ENCODE data around the gene SKAP1. TPM values are rescaled to one million over a fixed set of nuclear protein-coding genes. Genes with fewer than 3 reads are reported as not detected.
"Not testable (repeated sequence)": the region's sequence is repeated elsewhere in the genome, so short reads cannot be mapped to it uniquely, and the experiment has no call there.

The SKAP1 gene
- total RNA-seq, 8 experiments from 2014 or later, result 1.2 to 7.1 (median 1.5) TPM; not detected in 2

GRCh38 chr17:48294020-48294805 is 135.8 kb downstream of the SKAP1 start:
- in situ Hi-C loops (cut with MboI; ENCODE audit: low pct_unique_long_range_greater_than_20kb in 2 of 9, low sequenced_read_pairs in 9 of 9, unreplicated experiment in 9 of 9), result no loop called here
- H3K4me3 ChIP-seq, result peak overlapping the region; percentile 1 to 35 (median 13)

DNA sequence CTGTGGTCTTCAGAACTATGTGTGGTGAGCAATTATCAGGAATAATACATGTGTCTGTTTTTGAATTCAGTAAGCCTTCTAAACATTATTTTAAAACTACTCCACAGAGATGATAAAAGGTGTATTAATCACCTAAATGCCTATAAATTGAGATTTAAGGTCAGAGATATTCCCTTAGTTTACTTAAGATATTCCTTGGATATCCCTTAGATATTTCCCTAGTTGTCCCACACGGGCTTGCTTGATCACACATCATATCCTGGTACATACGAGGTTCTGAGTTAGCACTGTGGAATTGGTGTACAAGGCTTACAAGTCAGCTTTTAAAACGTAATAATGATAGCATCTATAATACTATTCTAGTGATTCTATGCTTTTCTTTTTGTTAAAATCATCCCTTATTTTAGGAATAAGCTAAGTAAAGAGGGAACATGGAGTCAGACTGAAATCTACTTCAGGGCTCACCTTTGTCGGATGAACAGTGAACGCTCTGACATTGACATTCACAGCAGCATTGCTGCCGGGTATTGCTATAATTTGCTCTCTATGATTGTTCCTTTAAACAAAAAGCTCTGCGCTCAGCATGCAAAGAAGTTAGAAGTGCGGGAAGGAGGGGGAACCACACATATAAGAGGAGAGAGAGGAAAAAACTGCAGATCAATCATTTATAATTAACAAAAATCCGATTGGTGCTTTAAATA is 136.5 kb downstream of the SKAP1 start:
- in situ Hi-C loops (cut with MboI; ENCODE audit: low pct_unique_long_range_greater_than_20kb in 2 of 9, low sequenced_read_pairs in 9 of 9, unreplicated experiment in 9 of 9), result no loop called here
- peak overlapping the region; percentile 48 to 56 for H3K27ac ChIP-seq
- WGBS, 10 experiments, result 15 to 80% (median 45%) methylated on average over 2 to 9 of the region's 9 CpGs
- peaks cover 39 to 70% of the 10 kb centered on the region in 2 donors for H3K4me1 ChIP-seq (replicated peaks in 1 of 2)
- peak overlapping the region; percentile 1 to 35 (median 13) for H3K4me3 ChIP-seq
- ATAC-seq (replicated peaks in 6 of 8), result peak in 5 of 8 experiments; percentile 71 to 78 (median 73)

More at GRCh38 chr17:48294020-48294805, 135.8 kb downstream of the SKAP1 start:
- peak in 5 of 8 experiments; percentile 84 to 93 (median 91) for ATAC-seq (replicated peaks in 6 of 8)
- WGBS, 10 experiments, result 3 to 85% (median 30%) methylated on average over 3 to 12 of the region's 12 CpGs
- Histone ChIP-seq H3K4me1 (replicated peaks in 1 of 2) (peaks cover 39 to 78% of the 10 kb centered on the region in 2 donors), H3K27ac (peak overlapping the region; percentile 56 to 86)

DNA sequence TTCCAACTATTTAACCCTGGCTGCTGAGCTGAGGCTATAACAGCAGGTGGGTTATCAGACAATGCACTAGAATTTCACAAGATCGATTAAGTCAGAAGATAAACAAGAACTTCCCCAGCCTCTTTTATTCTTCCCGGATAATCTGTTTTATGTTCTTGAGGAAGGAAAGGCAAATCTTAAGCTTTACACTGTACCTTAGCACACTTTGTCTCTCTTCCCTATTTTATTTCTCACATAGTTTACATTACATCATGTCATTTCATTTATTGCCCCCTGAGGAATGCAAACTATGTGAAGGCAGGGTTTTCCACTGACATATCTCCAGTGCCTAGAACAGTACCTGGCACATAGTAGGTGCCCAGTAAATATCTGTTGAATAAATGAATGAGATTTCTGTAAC is 139.6 kb downstream of the SKAP1 start:
- no peak for ATAC-seq (replicated peaks in 6 of 8)
- H3K4me1 ChIP-seq (replicated peaks in 1 of 2), result peaks cover 24 to 39% of the 10 kb centered on the region in 2 donors
- H3K27ac ChIP-seq, result no peak overlapping the region
- 0 to 93% (median 67%) methylated on average over 1 to 2 of the region's 2 CpGs; no CpG with 5 or more reads in 1 of the 10 experiments for WGBS, 10 experiments
- in situ Hi-C loops (cut with MboI; ENCODE audit: low pct_unique_long_range_greater_than_20kb in 2 of 9, low sequenced_read_pairs in 9 of 9, unreplicated experiment in 9 of 9), result no loop called here
- H3K4me3 ChIP-seq, result no peak overlapping the region

DNA sequence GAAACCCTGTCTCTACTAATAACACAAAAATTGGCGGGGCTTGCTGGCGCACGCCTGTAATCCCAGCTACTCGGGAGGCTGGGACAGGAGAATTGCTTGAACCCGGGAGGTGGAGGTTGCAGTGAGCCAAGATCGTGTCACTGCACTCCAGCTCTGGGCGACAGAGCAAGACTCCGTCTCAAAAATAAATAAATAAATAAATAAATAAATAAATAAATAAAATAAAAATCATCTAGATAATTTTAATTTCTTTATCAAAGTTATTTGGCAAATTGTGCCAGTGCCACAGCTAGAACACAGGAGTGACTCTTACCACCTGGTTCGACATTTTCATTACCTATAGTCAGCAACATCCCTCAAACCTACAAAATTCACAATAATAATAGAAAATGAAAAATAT is 143.1 kb downstream of the SKAP1 start:
- in situ Hi-C loops (cut with MboI; ENCODE audit: low pct_unique_long_range_greater_than_20kb in 2 of 9, low sequenced_read_pairs in 9 of 9, unreplicated experiment in 9 of 9); ATAC-seq (replicated peaks in 6 of 8); H3K27ac ChIP-seq; H3K4me3 ChIP-seq; H3K4me1 ChIP-seq (replicated peaks in 1 of 2): not testable (repeated sequence)
- 56 to 100% (median 90%) methylated on average over 1 to 9 of the region's 9 CpGs for WGBS, 10 experiments

DNA sequence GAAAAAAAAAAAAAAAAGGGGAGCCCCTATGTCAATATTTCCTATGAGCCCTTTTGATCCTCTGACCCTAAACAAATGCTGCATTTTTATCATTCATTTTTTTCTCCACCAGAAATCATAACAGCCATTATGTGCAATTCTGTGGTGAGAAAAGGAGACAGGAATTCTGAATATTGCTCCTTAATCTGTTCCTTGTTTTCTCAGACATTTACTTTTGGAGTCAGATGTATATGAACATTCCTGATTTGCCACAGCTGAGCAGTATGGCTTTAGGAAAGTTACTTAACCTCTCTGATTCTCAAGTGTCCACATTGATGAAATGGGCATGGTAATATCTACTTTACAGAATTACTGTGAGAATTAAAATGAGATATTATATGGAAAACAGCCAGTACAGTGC is 144.4 kb downstream of the SKAP1 start:
- in situ Hi-C loops (cut with MboI; ENCODE audit: low pct_unique_long_range_greater_than_20kb in 2 of 9, low sequenced_read_pairs in 9 of 9, unreplicated experiment in 9 of 9), result no loop called here
- Histone ChIP-seq H3K4me1 (replicated peaks in 1 of 2) (peaks cover 0 to 3% of the 10 kb centered on the region in 2 donors), H3K4me3 (no peak overlapping the region), H3K27ac (no peak overlapping the region)
- peak in 1 of 8 experiments; percentile 80 for ATAC-seq (replicated peaks in 6 of 8)

DNA sequence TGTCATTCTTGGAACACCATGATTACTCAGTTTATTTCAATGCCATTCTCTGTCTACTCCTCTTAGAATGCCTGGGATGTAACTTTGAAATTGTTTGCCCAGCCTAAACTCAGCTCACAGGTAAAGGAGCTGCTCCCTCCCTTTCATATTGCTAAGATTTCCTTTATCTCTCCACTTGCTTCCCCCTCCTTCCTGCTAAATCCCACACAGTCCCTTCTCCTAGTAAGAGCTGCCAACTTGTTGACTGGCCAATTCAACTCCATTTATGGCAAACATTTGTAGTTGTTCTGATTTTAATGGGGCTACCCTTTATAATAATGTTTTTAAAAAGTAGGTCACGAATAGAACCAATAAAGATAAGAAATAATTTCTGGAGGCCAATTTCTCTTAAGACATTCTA is 146.1 kb downstream of the SKAP1 start:
- Histone ChIP-seq H3K4me3 (no peak overlapping the region), H3K4me1 (replicated peaks in 1 of 2) (peaks cover 2 to 6% of the 10 kb centered on the region in 2 donors), H3K27ac (no peak overlapping the region)
- in situ Hi-C loops (cut with MboI; ENCODE audit: low pct_unique_long_range_greater_than_20kb in 2 of 9, low sequenced_read_pairs in 9 of 9, unreplicated experiment in 9 of 9), result no loop called here
- 27 to 100% (median 86%) methylated on average over 1 of the region's 1 CpG; no CpG with 5 or more reads in 1 of the 10 experiments for WGBS, 10 experiments
- ATAC-seq (replicated peaks in 6 of 8), result no peak

DNA sequence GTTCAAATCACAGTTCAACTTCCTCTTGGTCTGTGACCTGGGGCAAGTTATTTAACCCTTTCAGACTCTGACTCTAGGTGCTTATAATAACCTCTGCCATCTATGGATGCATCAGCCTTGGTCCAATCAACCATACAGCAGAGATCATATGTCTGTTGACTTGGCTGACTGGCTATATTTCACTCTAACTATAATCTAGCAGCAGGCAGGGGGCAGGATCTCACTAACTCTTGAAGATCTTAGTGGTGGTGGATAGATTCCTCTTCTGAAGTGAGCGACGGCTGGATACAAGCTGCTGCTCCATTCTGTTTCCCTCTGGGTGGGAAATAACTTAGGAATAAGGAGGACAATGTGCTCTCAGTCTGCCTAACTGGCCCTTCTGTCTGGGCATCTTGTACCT is 146.6 kb downstream of the SKAP1 start:
- no peak overlapping the region for H3K27ac ChIP-seq
- no peak overlapping the region for H3K4me3 ChIP-seq
- peak in 1 of 8 experiments; percentile 46 for ATAC-seq (replicated peaks in 6 of 8)
- WGBS, 10 experiments, result 83 to 89% methylated on average over 2 of the region's 2 CpGs; no CpG with 5 or more reads in 8 of the 10 experiments
- peaks cover 7% of the 10 kb centered on the region in 2 donors for H3K4me1 ChIP-seq (replicated peaks in 1 of 2)
- in situ Hi-C loops (cut with MboI; ENCODE audit: low pct_unique_long_range_greater_than_20kb in 2 of 9, low sequenced_read_pairs in 9 of 9, unreplicated experiment in 9 of 9), result no loop called here

DNA sequence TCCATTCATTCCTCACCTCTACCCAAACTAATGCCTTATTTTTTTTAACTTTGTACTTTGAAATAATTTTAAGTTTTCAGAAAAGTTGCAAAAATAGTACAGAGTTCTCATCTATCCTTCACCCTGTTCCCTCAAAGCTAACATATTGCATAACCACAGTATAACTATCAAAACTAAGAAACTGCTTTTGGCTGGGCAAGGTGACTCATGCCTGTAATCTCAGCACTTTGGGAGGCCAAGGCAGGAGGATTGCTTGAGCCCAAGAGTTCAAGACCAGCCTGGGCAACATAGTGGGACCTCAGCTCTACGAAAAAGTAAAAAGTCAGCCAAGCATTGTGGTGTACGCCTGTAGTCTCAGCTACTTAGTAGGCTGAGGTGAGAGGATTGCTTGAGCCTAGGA is 147.7 kb downstream of the SKAP1 start:
- WGBS, 10 experiments, result 0 to 100% (median 50%) methylated on average over 1 to 2 of the region's 2 CpGs; no CpG with 5 or more reads in 3 of the 10 experiments
- H3K4me3 ChIP-seq, result no peak overlapping the region
- no peak for ATAC-seq (replicated peaks in 6 of 8)
- in situ Hi-C loops (cut with MboI; ENCODE audit: low pct_unique_long_range_greater_than_20kb in 2 of 9, low sequenced_read_pairs in 9 of 9, unreplicated experiment in 9 of 9), result no loop called here
- no peak overlapping the region for H3K27ac ChIP-seq
- peaks cover 7 to 9% of the 10 kb centered on the region in 2 donors for H3K4me1 ChIP-seq (replicated peaks in 1 of 2)

- no peak overlapping the region for H3K27ac ChIP-seq
- H3K4me3 ChIP-seq, result no peak overlapping the region
- H3K4me1 ChIP-seq (replicated peaks in 1 of 2), result peaks cover 7 to 9% of the 10 kb centered on the region in 2 donors
- ATAC-seq (replicated peaks in 6 of 8), result peak in 2 of 8 experiments; percentile 30 to 59
- WGBS, 10 experiments, result 50 to 100% (median 77%) methylated on average over 1 to 5 of the region's 5 CpGs; no CpG with 5 or more reads in 1 of the 10 experiments
- in situ Hi-C loops (cut with MboI; ENCODE audit: low pct_unique_long_range_greater_than_20kb in 2 of 9, low sequenced_read_pairs in 9 of 9, unreplicated experiment in 9 of 9), result no loop called here
These were observed 151.1 kb downstream of the SKAP1 start for GRCh38 chr17:48278760-48279491.

DNA sequence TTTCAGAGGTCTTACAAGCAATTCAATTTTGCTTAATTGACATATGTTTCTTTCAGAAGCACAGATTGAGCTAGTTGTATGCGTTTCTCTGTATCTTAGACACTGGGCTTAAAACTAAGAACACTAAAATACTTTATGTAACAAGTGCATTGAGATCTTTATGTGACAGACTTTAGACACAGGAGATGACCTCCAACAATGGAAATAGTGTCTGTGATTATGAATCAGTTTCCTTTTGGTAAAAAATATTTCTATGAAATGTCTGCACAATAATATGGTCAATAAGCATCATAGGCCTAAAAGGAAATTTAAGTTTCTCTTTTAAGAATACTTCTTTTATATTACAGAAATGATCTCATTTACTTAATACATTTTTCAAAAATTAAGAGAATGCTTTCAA is 153.2 kb downstream of the SKAP1 start:
- H3K4me3 ChIP-seq, result no peak overlapping the region
- no peak overlapping the region for H3K27ac ChIP-seq
- in situ Hi-C loops (cut with MboI; ENCODE audit: low pct_unique_long_range_greater_than_20kb in 2 of 9, low sequenced_read_pairs in 9 of 9, unreplicated experiment in 9 of 9), result no loop called here
- H3K4me1 ChIP-seq (replicated peaks in 1 of 2), result peaks cover 4 to 9% of the 10 kb centered on the region in 2 donors
- ATAC-seq (replicated peaks in 6 of 8), result no peak
- WGBS, 10 experiments, result 17 to 100% (median 91%) methylated on average over 1 of the region's 1 CpG; no CpG with 5 or more reads in 3 of the 10 experiments

GRCh38 chr17:48270899-48271298 is 159.1 kb downstream of the SKAP1 start:
- in situ Hi-C loops (cut with MboI; ENCODE audit: low pct_unique_long_range_greater_than_20kb in 2 of 9, low sequenced_read_pairs in 9 of 9, unreplicated experiment in 9 of 9), result no loop called here
- ATAC-seq (replicated peaks in 6 of 8), result no peak
- peaks cover 0 to 12% of the 10 kb centered on the region in 2 donors for H3K4me1 ChIP-seq (replicated peaks in 1 of 2)

GRCh38 chr17:48269209-48269608 is 160.8 kb downstream of the SKAP1 start:
- no peak for ATAC-seq (replicated peaks in 6 of 8)
- in situ Hi-C loops (cut with MboI; ENCODE audit: low pct_unique_long_range_greater_than_20kb in 2 of 9, low sequenced_read_pairs in 9 of 9, unreplicated experiment in 9 of 9), result no loop called here
- peaks cover 12 to 29% of the 10 kb centered on the region in 2 donors for H3K4me1 ChIP-seq (replicated peaks in 1 of 2)
- H3K27ac ChIP-seq, result no peak overlapping the region
- WGBS, 10 experiments, result 17 to 100% (median 86%) methylated on average over 1 of the region's 1 CpG; no CpG with 5 or more reads in 1 of the 10 experiments
- H3K4me3 ChIP-seq, result no peak overlapping the region

More at GRCh38 chr17:48270899-48271298, 159.1 kb downstream of the SKAP1 start:
- Histone ChIP-seq H3K27ac (no peak overlapping the region), H3K4me3 (no peak overlapping the region)
- WGBS, 10 experiments, result 0 to 100% (median 100%) methylated on average over 1 to 2 of the region's 2 CpGs; no CpG with 5 or more reads in 3 of the 10 experiments

- H3K4me3 ChIP-seq, result peak overlapping the region in 2 of 5 donors; percentile 1 to 8
- 21 to 97% (median 40%) methylated on average over 2 to 8 of the region's 8 CpGs; no CpG with 5 or more reads in 2 of the 10 experiments for WGBS, 10 experiments
- H3K27ac ChIP-seq, result peak overlapping the region; percentile 32 to 75
- peaks cover 36 to 75% of the 10 kb centered on the region in 2 donors for H3K4me1 ChIP-seq (replicated peaks in 1 of 2)
- ATAC-seq (replicated peaks in 6 of 8), result peak in 5 of 8 experiments; percentile 9 to 72 (median 46)
- in situ Hi-C loops (cut with MboI; ENCODE audit: low pct_unique_long_range_greater_than_20kb in 2 of 9, low sequenced_read_pairs in 9 of 9, unreplicated experiment in 9 of 9), result no loop called here
These were observed 166.3 kb downstream of the SKAP1 start for GRCh38 chr17:48263731-48264035.

Data from motor neuron (in vitro differentiated cells).